ENCODE measurements around the gene ARL10. TPM values are rescaled to one million over a fixed set of nuclear protein-coding genes. Genes with fewer than 3 reads are reported as not detected.

ARL10 gene
- polyA plus RNA-seq, 4 donors, result under 0.01 to 2.4 (median 0.97) TPM; not detected in 1

DNA sequence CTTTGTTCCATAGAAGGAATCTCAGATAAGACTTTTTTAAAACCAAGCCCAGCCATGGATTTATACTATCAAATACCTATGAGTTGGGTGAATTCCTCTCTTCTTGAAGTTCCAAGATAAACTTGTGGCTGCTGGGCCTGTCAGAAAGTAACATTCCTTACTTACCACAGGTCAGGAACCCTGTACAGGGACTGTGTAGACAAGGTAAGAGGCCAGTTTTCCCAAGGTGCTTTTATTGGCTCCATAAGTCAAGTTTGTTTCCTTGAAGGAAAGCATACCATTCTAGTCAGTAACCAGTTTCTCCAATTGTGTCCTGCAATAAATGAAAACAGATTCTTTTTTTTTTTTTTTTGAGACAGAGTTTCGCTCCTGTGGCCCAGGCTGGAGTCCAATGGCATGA, 59.9 kb downstream of the ARL10 start:
- H3K27me3 ChIP-seq (ENCODE audit: control insufficient read depth in 3 of 3, insufficient read depth in 3 of 3, low read length in 3 of 3), result no peaks in the 10 kb centered on the region
- H3K4me3 ChIP-seq (ENCODE audit: low read depth in 1 of 3, low read length in 3 of 3), result no peak overlapping the region
- FAIRE-seq (no peak), DNase-seq (peak; percentile 79 to 84)
- H3K4me1 ChIP-seq (ENCODE audit: control insufficient read depth in 3 of 3, insufficient read depth in 2 of 3, low read depth in 1 of 3, low read length in 2 of 3), result peaks cover 0 to 33% (median 0%) of the 10 kb centered on the region in 3 donors
- H3K9me3 ChIP-seq (ENCODE audit: control insufficient read depth in 2 of 2, insufficient read depth in 1 of 2, low read depth in 1 of 2, low read length in 1 of 2), result peaks cover 0 to 18% of the 10 kb centered on the region in 2 donors
- H3K27ac ChIP-seq (ENCODE audit: low read depth in 1 of 3, low read length in 2 of 3), result peak overlapping the region; percentile 60 to 88 (median 70)
- 14 to 66% (median 56%) methylated on average over 1 of the region's 1 CpG for WGBS, 3 donors
- no peaks in the 10 kb centered on the region for H3K36me3 ChIP-seq (ENCODE audit: control insufficient read depth in 3 of 3, insufficient read depth in 2 of 3, low read depth in 1 of 3, low read length in 3 of 3)

DNA sequence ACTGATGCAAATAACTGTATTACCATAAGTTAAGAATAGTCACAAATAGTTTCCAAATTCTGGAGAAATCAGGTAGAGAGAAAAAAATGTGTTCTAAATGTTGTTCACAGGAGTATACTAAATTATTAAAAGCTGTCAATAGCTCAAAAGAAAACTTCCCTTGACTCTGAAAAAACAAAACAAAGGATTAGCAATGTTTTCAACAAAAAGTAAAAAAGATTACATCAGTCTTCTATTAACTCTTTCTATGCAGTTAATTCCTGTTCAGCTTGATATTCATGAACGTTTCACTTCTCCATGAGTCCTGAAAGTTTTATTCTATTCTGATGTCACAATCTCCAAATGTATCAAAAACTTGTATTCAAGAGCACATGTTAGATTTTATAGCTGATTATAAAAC, 60.5 kb downstream of the ARL10 start:
- no peak overlapping the region for H3K4me3 ChIP-seq (ENCODE audit: low read depth in 1 of 3, low read length in 3 of 3)
- DNase-seq (no peak), FAIRE-seq (no peak)
- peaks cover 0 to 12% of the 10 kb centered on the region in 2 donors for H3K9me3 ChIP-seq (ENCODE audit: control insufficient read depth in 2 of 2, insufficient read depth in 1 of 2, low read depth in 1 of 2, low read length in 1 of 2)
- H3K27me3 ChIP-seq (ENCODE audit: control insufficient read depth in 3 of 3, insufficient read depth in 3 of 3, low read length in 3 of 3), result no peaks in the 10 kb centered on the region
- peak overlapping the region; percentile 50 to 88 (median 60) for H3K27ac ChIP-seq (ENCODE audit: low read depth in 1 of 3, low read length in 2 of 3)
- H3K36me3 ChIP-seq (ENCODE audit: control insufficient read depth in 3 of 3, insufficient read depth in 2 of 3, low read depth in 1 of 3, low read length in 3 of 3), result no peaks in the 10 kb centered on the region
- peaks cover 0 to 33% (median 0%) of the 10 kb centered on the region in 3 donors for H3K4me1 ChIP-seq (ENCODE audit: control insufficient read depth in 3 of 3, insufficient read depth in 2 of 3, low read depth in 1 of 3, low read length in 2 of 3)
- 87 to 91% (median 88%) methylated on average over 1 of the region's 1 CpG for WGBS, 3 donors

DNA sequence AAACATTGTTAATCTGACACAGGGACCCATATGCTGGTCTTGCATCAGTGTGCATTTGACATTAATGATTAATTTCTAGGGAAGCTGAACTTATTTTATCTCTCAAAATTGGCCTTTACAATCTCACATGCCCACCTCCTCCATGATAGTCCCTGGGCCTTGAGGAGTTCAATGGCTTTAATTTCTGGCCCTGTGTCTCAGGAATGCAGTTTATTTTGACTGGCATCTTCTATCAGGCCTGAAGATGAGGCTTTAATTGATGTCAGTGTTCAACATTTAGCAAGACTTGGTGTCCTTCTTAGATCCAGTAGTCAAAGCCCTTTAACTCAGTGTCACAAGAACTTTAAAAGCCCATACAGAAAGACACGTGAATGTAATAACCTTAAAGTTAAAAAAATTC, 61.6 kb downstream of the ARL10 start:
- DNase-seq (peak in 1 of 2 donors; percentile 69), FAIRE-seq (no peak)
- H3K36me3 ChIP-seq (ENCODE audit: control insufficient read depth in 3 of 3, insufficient read depth in 2 of 3, low read depth in 1 of 3, low read length in 3 of 3), result no peaks in the 10 kb centered on the region
- WGBS, 3 donors, result 63 to 75% (median 69%) methylated on average over 1 of the region's 1 CpG
- H3K9me3 ChIP-seq (ENCODE audit: control insufficient read depth in 2 of 2, insufficient read depth in 1 of 2, low read depth in 1 of 2, low read length in 1 of 2), result peaks cover 0 to 2% of the 10 kb centered on the region in 2 donors
- H3K27me3 ChIP-seq (ENCODE audit: control insufficient read depth in 3 of 3, insufficient read depth in 3 of 3, low read length in 3 of 3), result no peaks in the 10 kb centered on the region
- H3K4me1 ChIP-seq (ENCODE audit: control insufficient read depth in 3 of 3, insufficient read depth in 2 of 3, low read depth in 1 of 3, low read length in 2 of 3), result peaks cover 0 to 33% (median 0%) of the 10 kb centered on the region in 3 donors
- H3K27ac ChIP-seq (ENCODE audit: low read depth in 1 of 3, low read length in 2 of 3), result peak overlapping the region in 2 of 3 donors; percentile 11 to 88
- H3K4me3 ChIP-seq (ENCODE audit: low read depth in 1 of 3, low read length in 3 of 3), result no peak overlapping the region

DNA sequence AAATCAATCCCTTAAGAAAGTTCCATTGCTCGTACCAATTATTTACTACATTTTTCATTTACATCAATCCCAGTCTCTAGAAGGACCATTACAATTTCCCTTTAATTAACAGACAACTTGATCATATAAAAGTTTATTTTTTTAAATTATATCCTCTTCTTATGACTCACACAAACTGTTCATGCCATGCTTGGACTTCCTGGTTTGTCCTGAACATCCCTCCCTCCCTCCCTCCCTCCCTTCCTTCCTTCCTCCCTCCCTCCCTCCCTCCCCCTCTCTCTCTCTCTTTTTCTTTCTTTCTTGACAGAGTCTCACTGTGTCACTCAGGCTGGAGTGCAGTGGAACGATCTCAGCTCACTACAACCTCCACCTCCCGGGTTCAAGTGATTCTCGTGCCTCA, 62.7 kb downstream of the ARL10 start:
- 12 to 52% (median 40%) methylated on average over 4 of the region's 4 CpGs for WGBS, 3 donors
- FAIRE-seq, result no peak
- H3K36me3 ChIP-seq (ENCODE audit: control insufficient read depth in 3 of 3, insufficient read depth in 2 of 3, low read depth in 1 of 3, low read length in 3 of 3), result no peaks in the 10 kb centered on the region
- no peaks in the 10 kb centered on the region for H3K9me3 ChIP-seq (ENCODE audit: control insufficient read depth in 2 of 2, insufficient read depth in 1 of 2, low read depth in 1 of 2, low read length in 1 of 2)
- peak; percentile 50 to 76 for DNase-seq
- H3K27ac ChIP-seq (ENCODE audit: low read depth in 1 of 3, low read length in 2 of 3), result peak overlapping the region in 1 of 3 donors; percentile 88
- no peak overlapping the region for H3K4me3 ChIP-seq (ENCODE audit: low read depth in 1 of 3, low read length in 3 of 3)
- H3K27me3 ChIP-seq (ENCODE audit: control insufficient read depth in 3 of 3, insufficient read depth in 3 of 3, low read length in 3 of 3), result no peaks in the 10 kb centered on the region
- H3K4me1 ChIP-seq (ENCODE audit: control insufficient read depth in 3 of 3, insufficient read depth in 2 of 3, low read depth in 1 of 3, low read length in 2 of 3), result peaks cover 0 to 33% (median 0%) of the 10 kb centered on the region in 3 donors

DNA sequence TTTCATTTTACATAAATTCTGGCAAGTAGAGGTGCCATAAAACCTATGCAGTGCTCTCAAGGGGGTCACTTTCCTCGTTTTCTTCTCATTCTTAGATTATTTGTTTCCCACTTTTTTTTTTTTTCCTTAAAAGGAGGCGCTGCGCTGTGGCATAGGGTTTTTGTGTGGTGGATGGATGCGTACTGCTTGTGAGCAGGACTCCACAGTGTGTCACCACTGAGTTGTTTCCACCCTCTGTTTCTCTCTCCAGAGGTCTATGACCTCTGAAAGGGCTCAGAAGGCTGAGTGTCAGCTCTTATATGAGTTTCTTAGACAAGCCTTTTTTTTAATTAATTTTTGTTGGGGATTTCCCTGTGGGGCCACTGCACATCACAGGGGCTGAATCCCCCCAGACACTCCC, 64.7 kb downstream of the ARL10 start:
- no peak for DNase-seq
- H3K36me3 ChIP-seq (ENCODE audit: control insufficient read depth in 3 of 3, insufficient read depth in 2 of 3, low read depth in 1 of 3, low read length in 3 of 3), result no peaks in the 10 kb centered on the region
- no peak overlapping the region for H3K4me3 ChIP-seq (ENCODE audit: low read depth in 1 of 3, low read length in 3 of 3)
- 68 to 76% (median 71%) methylated on average over 4 of the region's 4 CpGs for WGBS, 3 donors
- no peaks in the 10 kb centered on the region for H3K27me3 ChIP-seq (ENCODE audit: control insufficient read depth in 3 of 3, insufficient read depth in 3 of 3, low read length in 3 of 3)
- no peaks in the 10 kb centered on the region for H3K9me3 ChIP-seq (ENCODE audit: control insufficient read depth in 2 of 2, insufficient read depth in 1 of 2, low read depth in 1 of 2, low read length in 1 of 2)
- no peak for FAIRE-seq
- H3K4me1 ChIP-seq (ENCODE audit: control insufficient read depth in 3 of 3, insufficient read depth in 2 of 3, low read depth in 1 of 3, low read length in 2 of 3), result peaks cover 0 to 22% (median 0%) of the 10 kb centered on the region in 3 donors
- peak overlapping the region in 1 of 3 donors; percentile 30 for H3K27ac ChIP-seq (ENCODE audit: low read depth in 1 of 3, low read length in 2 of 3)

Other genes with a start within 250 kb of the ARL10 start
- gene SIMC1, start 127.1 kb upstream of the ARL10 start, polyA plus RNA-seq, result 10 to 100 TPM in 2 of 4 donors, 1 to 10 TPM in 2; 5.9 to 16.1 (median 10.8) TPM
- gene KIAA1191, start 3.7 kb upstream of the ARL10 start, polyA plus RNA-seq, result 100 to 1,000 TPM in 1 of 4 donors, 10 to 100 TPM in 3; 43.7 to 132 (median 84.9) TPM
- 10 to 100 TPM; 22.5 to 47.6 (median 29.2) TPM for gene NOP16, start 23.1 kb downstream of the ARL10 start, polyA plus RNA-seq
- gene HIGD2A, start 23.3 kb downstream of the ARL10 start, polyA plus RNA-seq, result 100 to 1,000 TPM; 116 to 343 (median 270) TPM
- gene CLTB, start 51.1 kb downstream of the ARL10 start, polyA plus RNA-seq, result 100 to 1,000 TPM; 160 to 359 (median 263) TPM
- 10 to 100 TPM in 3 of 4 donors, 1 to 10 TPM in 1; 6.8 to 48.9 (median 15.4) TPM for gene FAF2, start 82.9 kb downstream of the ARL10 start, polyA plus RNA-seq
- 10 to 100 TPM; 13.5 to 56.9 (median 20.8) TPM for gene RNF44, start 171.9 kb downstream of the ARL10 start, polyA plus RNA-seq
- gene CDHR2, start 183.9 kb downstream of the ARL10 start, polyA plus RNA-seq, result 100 to 1,000 TPM in 3 of 4 donors, 10 to 100 TPM in 1; 50.1 to 545 (median 420) TPM
- gene GPRIN1, start 244.7 kb downstream of the ARL10 start, polyA plus RNA-seq, result 1 to 10 TPM in 2 of 4 donors, under 1 TPM in 1, not detected in 1; 0.54 to 9.0 (median 1.6) TPM

Measured in small intestine (tissue), 7 donors.